Measurements from ENCODE around the gene LSM14A. TPM values are rescaled to one million over a fixed set of nuclear protein-coding genes. Genes with fewer than 3 reads are reported as not detected.

The LSM14A gene
- total RNA-seq, 1 experiment from 2014 or later = 199 TPM

GRCh38 chr19:34189199-34189916 lies 17.1 kb downstream of the LSM14A start:
- Histone ChIP-seq H4K5ac (ENCODE audit: insufficient read length, low read depth, low read length) (no peak overlapping the region), H3K23me2 (ENCODE audit: insufficient read length, low read depth, low read length, poor library complexity, severe bottlenecking) (no peaks in the 10 kb centered on the region), H3K79me2 (ENCODE audit: insufficient read depth, low read length) (peaks cover 56% of the 10 kb centered on the region; the same call in 1 of the 2 replicates), H2BK120ac (ENCODE audit: low read depth, low read length, poor library complexity, severe bottlenecking) (no peak overlapping the region), H2BK12ac (ENCODE audit: insufficient read length, low read depth, low read length) (no peak overlapping the region), H2BK20ac (ENCODE audit: low read depth, low read length, poor library complexity, severe bottlenecking) (no peak overlapping the region), H3K23ac (ENCODE audit: insufficient read length, low read depth, low read length) (no peak overlapping the region), H2BK5ac (ENCODE audit: insufficient read length, low read length) (no peak overlapping the region), H3K27me3 (ENCODE audit: insufficient read depth, low read length) (no peaks in the 10 kb centered on the region), H4K8ac (replicated peaks; ENCODE audit: insufficient read length, low read depth, low read length) (no peak overlapping the region), H3K56ac (ENCODE audit: insufficient read length, low read depth, low read length) (no peak overlapping the region), H3K9ac (ENCODE audit: extremely low read depth, insufficient read length, low read length) (no peak overlapping the region), H2AFZ (ENCODE audit: low read length) (no peak overlapping the region), H3K79me1 (ENCODE audit: insufficient read depth, low read depth, low read length, poor library complexity, severe bottlenecking) (peaks cover 10% of the 10 kb centered on the region), H3K14ac (ENCODE audit: insufficient read depth, low read length) (no peak overlapping the region), H3K4ac (ENCODE audit: low read depth, low read length) (no peak overlapping the region), H2AK5ac (ENCODE audit: insufficient read length, low read length) (no peak overlapping the region), H3K4me2 (ENCODE audit: insufficient read depth, insufficient read length, low read length) (no peak overlapping the region), H3K27ac (ENCODE audit: insufficient read length, low read depth, low read length) (no peak overlapping the region), H2BK15ac (ENCODE audit: low read depth, low read length) (no peak overlapping the region), H3T11ph (ENCODE audit: low read length) (no peak overlapping the region), H4K20me1 (ENCODE audit: control insufficient read depth, insufficient read depth, insufficient read length) (no peaks in the 10 kb centered on the region), H3K18ac (ENCODE audit: insufficient read length, low read depth, low read length) (no peak overlapping the region), H3K9me3 (ENCODE audit: control insufficient read depth, low read depth, low read length) (no peaks in the 10 kb centered on the region), H3K4me1 (ENCODE audit: insufficient read depth, low read length) (0 out of 2 replicates have a peak, but pooled peaks cover 3% of the 10 kb centered on the region), H4K91ac (ENCODE audit: insufficient read length, low read depth, low read length) (no peak overlapping the region)
- Mint-ChIP-seq H3K27me3 (ENCODE audit: low read depth) (no peaks in the 10 kb centered on the region), H3K9me3 (no peaks in the 10 kb centered on the region), H3K36me3 (ENCODE audit: insufficient read depth in 1 of 3, low read depth in 3 of 3) (peaks cover 2 to 3% (median 3%) of the 10 kb centered on the region in 3 experiments; a peak in 6 of 7 replicates), H3K4me3 (no peak overlapping the region), H3K4me1 (peaks cover 41 to 48% of the 10 kb centered on the region in 2 experiments), H3K27ac (no peak overlapping the region; a peak in 1 of 7 replicates)
- no peak for DNase-seq
- TF ChIP-seq CTCF (conservative IDR thresholded peaks at IDR 0.05) = no peak
- no CpG with 5 or more reads among the region's 2 CpGs for WGBS (ENCODE audit: extremely low coverage, insufficient read length, low lambda C conversion rate)

All from H9 (cell line).